ENCODE data around the gene OBSCN.

OBSCN gene

GRCh38 chr1:228344631-228345072, 136.8 kb downstream of the OBSCN start:
- Mint-ChIP-seq H3K27me3 (no peaks in the 10 kb centered on the region), H3K9me3 (peaks cover 4% of the 10 kb centered on the region), H3K4me1 (no peaks in the 10 kb centered on the region), H3K4me3 (no peak overlapping the region), H3K36me3 (peaks cover under 1% of the 10 kb centered on the region), H3K27ac (no peak overlapping the region)
- ATAC-seq: no peak

DNA sequence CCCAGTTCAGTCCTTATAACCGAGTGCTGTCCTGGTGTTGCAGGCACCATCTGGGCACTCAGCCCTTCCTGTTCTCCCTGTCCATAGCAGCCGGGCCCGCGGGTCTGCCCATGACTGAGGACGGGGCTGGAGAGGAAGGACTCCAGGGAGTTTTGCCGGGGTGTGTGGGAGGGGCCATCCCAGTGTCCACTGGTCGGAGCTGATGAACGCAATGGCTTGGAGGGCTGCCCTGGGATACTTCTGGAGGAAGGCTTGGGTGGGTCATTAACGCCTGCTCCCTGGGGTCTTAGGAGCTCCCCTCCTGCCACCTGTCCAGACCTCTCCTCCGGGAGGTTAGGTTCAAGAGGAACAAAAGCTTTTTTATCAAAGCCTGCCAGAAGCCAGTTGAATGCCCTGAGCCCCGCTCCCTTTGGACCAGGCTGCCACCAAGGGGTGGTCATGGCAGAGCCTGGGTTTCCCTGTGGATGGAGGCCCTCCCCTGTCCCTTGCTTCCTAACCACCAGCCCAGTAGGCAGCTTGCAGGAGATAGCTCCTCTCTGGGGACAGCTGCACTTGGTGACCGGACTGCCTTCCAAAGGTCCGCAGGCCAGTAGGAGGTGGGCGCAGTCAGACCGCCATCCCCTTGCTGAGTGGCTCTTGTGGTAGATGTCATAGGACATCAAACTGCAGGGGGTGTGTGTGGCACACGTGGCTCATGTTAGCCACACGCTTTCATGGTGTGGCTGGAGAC, 137.5 kb downstream of the OBSCN start:
- peaks cover 4% of the 10 kb centered on the region for H3K9me3 Mint-ChIP-seq
- no peaks in the 10 kb centered on the region for H3K4me1 Mint-ChIP-seq
- H3K4me3 Mint-ChIP-seq: no peak overlapping the region
- no peak overlapping the region for H3K27ac Mint-ChIP-seq
- H3K27me3 Mint-ChIP-seq: no peaks in the 10 kb centered on the region
- no peaks in the 10 kb centered on the region for H3K36me3 Mint-ChIP-seq
- no peak for ATAC-seq

DNA sequence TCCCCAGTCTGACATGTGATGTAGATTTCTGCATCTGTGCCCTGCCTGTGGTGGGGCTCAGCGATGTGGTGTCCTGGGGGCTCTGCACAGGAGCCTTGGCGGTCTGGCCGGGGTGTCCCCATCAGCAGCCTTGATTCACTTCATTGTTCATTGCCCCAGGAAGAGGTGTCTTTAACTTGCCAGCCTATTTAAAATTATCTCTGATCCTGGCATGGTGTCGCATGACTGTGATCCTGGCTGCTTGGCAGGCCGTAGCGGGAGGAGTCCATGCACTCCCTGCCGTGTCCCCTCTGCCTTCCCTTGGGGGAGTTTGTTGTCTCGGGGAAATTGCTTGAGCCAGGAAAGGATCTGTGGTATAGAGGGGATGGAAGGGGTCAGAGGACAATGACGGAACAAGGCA, 138.9 kb downstream of the OBSCN start:
- Mint-ChIP-seq H3K9me3 (peaks cover 4% of the 10 kb centered on the region), H3K4me3 (no peak overlapping the region), H3K4me1 (no peaks in the 10 kb centered on the region), H3K27ac (no peak overlapping the region), H3K27me3 (no peaks in the 10 kb centered on the region), H3K36me3 (no peaks in the 10 kb centered on the region)
- ATAC-seq: no peak

DNA sequence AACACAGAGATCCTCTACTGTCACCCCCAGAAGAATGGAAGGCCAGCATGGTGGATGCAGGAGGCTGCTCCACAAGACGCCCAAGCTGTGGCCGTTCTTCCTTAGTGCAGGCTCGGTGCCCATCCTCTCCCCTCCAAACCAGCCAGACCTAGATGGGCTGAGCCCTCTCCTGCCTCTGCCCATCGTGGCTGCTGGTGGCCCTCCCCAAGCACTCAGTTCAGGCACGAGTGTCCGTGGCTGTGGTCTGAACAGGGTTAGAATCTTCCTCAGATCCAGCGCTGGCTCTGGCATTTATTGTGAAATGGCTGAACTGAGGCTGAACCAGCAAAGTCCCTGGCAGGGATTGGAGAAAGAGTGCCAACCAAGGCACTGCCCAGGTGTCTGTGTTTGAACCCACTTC, 139.3 kb downstream of the OBSCN start:
- Mint-ChIP-seq H3K4me3 (no peak overlapping the region), H3K27me3 (no peaks in the 10 kb centered on the region), H3K27ac (no peak overlapping the region), H3K9me3 (peaks cover 4% of the 10 kb centered on the region), H3K36me3 (no peaks in the 10 kb centered on the region), H3K4me1 (no peaks in the 10 kb centered on the region)
- no peak for ATAC-seq

DNA sequence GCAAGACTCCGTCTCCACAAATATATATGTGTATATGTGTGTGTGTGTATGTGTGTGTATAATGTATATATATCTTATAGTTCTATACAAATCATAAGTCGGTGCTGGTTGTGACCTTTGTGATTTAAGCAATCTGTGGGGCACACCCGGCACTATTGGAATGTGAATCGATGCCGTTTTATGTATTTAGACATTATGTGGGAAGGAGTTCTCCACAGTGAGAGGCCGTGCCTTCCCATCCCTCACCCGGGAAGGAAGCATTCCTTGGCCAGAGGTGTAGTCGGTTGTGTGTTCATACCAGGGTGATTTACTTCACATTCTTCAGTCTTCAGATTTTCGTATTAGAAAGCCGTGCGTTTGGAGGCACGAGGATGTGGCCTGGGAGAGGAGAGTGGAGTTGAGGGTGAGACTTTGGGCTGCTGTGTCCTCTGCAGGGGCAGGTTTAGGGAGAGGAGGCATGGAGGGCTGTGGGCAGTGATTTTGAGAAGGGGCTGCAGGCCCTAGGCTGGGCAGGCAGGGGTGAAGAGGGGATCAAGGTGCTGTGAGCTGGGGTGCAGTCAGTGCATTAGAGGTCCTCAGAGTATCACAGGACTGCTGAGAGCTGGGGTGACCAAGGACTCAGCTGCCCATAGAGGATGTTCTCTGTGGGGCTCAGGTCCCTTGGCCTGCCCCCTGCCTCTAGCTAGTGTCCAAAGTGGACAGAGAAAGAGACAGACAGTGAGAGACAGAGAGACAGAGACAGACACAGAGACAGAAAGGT, 141.0 kb downstream of the OBSCN start:
- Mint-ChIP-seq H3K4me1 (no peaks in the 10 kb centered on the region), H3K27ac (no peak overlapping the region), H3K27me3 (no peaks in the 10 kb centered on the region), H3K4me3 (no peak overlapping the region), H3K36me3 (no peaks in the 10 kb centered on the region), H3K9me3 (peaks cover under 1% of the 10 kb centered on the region)
- ATAC-seq: no peak

- ATAC-seq: no peak
- Mint-ChIP-seq H3K27me3 (no peaks in the 10 kb centered on the region), H3K36me3 (no peaks in the 10 kb centered on the region), H3K4me1 (no peaks in the 10 kb centered on the region), H3K27ac (no peak overlapping the region), H3K9me3 (no peaks in the 10 kb centered on the region), H3K4me3 (no peak overlapping the region)
Measured at GRCh38 chr1:228349701-228350171, 141.9 kb downstream of the OBSCN start.

- no peaks in the 10 kb centered on the region for H3K4me1 Mint-ChIP-seq
- H3K36me3 Mint-ChIP-seq: no peaks in the 10 kb centered on the region
- H3K9me3 Mint-ChIP-seq: no peaks in the 10 kb centered on the region
- no peak overlapping the region for H3K27ac Mint-ChIP-seq
- H3K4me3 Mint-ChIP-seq: no peak overlapping the region
- no peak for ATAC-seq
- H3K27me3 Mint-ChIP-seq: no peaks in the 10 kb centered on the region
Measured at GRCh38 chr1:228350179-228350742, 142.4 kb downstream of the OBSCN start.

GRCh38 chr1:228350831-228351781, 143.3 kb downstream of the OBSCN start:
- Mint-ChIP-seq H3K9me3 (no peaks in the 10 kb centered on the region), H3K4me1 (no peaks in the 10 kb centered on the region), H3K27me3 (no peaks in the 10 kb centered on the region), H3K27ac (no peak overlapping the region), H3K4me3 (no peak overlapping the region), H3K36me3 (no peaks in the 10 kb centered on the region)
- ATAC-seq: no peak

DNA sequence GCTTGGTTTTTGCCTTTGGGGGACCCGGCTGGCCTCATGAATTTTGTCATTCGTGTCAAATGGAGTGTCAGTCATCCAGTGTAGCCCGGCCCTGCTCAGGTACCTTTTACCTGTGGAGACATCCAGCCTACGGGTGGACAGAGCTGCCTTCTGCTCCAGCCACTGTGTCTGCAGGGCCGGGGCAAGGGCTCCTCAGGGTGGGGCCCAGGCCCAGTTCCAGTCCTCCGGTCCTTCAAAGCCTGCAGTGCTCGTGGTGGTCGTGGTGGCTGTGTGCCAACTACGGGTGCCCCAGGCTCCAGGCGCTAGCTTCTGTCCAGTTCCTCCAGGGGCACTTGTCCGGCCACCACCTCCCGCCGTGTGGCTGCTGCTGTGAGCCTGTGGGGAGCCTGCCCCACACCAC, 144.0 kb downstream of the OBSCN start:
- Mint-ChIP-seq H3K27me3 (no peaks in the 10 kb centered on the region), H3K27ac (no peak overlapping the region)
- ATAC-seq: no peak

DNA sequence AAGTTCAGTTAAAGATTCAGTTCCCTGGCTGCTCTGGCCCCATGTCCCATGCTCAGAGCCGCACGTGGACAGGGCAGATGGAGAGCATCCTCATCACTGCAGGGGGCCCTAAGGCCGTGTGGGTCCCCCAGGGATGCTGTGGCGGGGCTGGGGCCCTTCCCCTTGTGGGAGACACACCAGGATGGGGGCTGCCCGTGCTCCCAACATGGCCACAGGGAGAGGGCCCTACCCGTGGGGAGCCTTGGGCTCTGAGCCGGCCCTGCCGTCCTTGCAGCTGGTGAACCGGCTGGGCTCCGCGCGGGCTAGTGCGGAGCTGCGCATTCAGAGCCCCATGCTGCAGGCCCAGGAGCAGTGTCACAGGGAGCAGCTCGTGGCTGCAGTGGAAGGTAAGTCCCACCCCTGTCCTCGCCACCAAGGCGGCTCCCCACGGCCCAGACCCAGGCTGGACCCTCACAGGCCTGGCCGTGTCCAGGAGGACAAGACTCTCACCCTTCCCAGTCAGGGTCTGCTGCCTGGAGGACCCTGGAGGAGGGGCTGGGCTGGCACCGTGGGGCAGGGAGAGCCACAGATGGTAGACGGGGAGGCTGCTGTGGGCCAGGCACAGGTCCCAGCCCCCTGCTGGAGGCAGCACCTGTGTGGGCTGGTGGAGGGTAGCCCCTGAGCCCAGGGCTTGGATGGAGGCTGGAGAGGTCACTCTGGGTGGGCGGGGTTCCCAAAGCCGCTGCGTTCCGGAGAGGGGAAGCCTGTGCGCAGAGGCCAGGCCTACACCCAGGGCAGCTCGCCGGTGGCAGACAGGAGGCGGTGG, 145.0 kb downstream of the OBSCN start:
- no peaks in the 10 kb centered on the region for H3K9me3 Mint-ChIP-seq
- no peak overlapping the region for H3K4me3 Mint-ChIP-seq
- no peaks in the 10 kb centered on the region for H3K4me1 Mint-ChIP-seq
- ATAC-seq: no peak
- H3K36me3 Mint-ChIP-seq: no peaks in the 10 kb centered on the region
- H3K27me3 Mint-ChIP-seq: no peaks in the 10 kb centered on the region
- H3K27ac Mint-ChIP-seq: no peak overlapping the region

More for the DNA sequence above, 144.0 kb downstream of the OBSCN start:
- no peaks in the 10 kb centered on the region for H3K9me3 Mint-ChIP-seq
- H3K36me3 Mint-ChIP-seq: no peaks in the 10 kb centered on the region
- no peak overlapping the region for H3K4me3 Mint-ChIP-seq
- H3K4me1 Mint-ChIP-seq: no peaks in the 10 kb centered on the region

DNA sequence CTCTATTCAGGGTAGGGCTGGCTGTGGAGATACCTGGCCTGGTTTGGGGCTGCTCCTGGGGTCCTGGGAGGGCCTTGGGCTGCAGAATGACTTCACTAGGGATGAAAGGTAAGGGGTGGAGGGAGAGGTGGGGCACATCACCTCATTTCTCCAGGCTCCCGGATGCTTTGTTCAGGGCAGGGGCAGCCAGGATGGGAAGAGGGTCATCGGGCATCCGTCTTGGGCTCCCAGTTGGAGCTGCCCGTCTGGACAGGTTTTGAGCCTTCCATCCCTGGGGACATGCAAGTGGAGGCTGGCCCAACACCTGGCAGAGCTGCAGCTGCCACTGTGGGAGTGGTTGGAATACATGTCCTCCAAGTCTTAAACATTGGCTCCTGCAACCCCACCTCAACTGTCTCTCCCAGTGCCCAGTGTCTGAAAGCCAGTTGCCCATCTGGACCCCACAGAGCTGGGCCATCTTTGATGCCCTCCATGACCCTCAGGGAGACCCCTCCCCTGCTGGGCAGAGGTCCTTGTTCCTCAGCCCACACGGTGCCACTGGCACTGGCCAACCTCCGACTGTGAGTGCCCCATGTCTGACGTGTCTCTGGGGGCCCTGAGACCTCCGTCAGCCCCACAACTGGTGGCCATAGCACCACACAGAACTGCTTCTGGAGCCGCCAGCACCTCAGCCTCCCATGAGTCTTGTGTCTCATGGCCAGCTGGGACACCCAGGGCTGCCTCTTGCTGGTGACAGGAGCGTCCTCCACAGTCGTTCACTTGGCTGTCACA, 145.9 kb downstream of the OBSCN start:
- Mint-ChIP-seq H3K27me3 (no peaks in the 10 kb centered on the region), H3K9me3 (no peaks in the 10 kb centered on the region), H3K36me3 (no peaks in the 10 kb centered on the region), H3K4me1 (no peaks in the 10 kb centered on the region), H3K27ac (no peak overlapping the region), H3K4me3 (no peak overlapping the region)
- ATAC-seq: no peak

- Mint-ChIP-seq H3K36me3 (no peaks in the 10 kb centered on the region), H3K4me1 (no peaks in the 10 kb centered on the region), H3K4me3 (no peak overlapping the region), H3K27me3 (no peaks in the 10 kb centered on the region), H3K27ac (no peak overlapping the region), H3K9me3 (no peaks in the 10 kb centered on the region)
- no peak for ATAC-seq
Measured at GRCh38 chr1:228354390-228355320, 146.8 kb downstream of the OBSCN start.

Measured in stimulated activated memory B cell treated with anti-CD40 and anti-IgM and Interleukin-4, amounts not matched to agents 10 μg/mL and 1 μg/mL and 100 μg/mL, for 72 hours (primary cell).